Measurements from ENCODE around the gene DMBT1.

GRCh38 chr10:122592161-122592560 is 31.6 kb downstream of the DMBT1 start:
- TF ChIP-seq, protein P1, sequence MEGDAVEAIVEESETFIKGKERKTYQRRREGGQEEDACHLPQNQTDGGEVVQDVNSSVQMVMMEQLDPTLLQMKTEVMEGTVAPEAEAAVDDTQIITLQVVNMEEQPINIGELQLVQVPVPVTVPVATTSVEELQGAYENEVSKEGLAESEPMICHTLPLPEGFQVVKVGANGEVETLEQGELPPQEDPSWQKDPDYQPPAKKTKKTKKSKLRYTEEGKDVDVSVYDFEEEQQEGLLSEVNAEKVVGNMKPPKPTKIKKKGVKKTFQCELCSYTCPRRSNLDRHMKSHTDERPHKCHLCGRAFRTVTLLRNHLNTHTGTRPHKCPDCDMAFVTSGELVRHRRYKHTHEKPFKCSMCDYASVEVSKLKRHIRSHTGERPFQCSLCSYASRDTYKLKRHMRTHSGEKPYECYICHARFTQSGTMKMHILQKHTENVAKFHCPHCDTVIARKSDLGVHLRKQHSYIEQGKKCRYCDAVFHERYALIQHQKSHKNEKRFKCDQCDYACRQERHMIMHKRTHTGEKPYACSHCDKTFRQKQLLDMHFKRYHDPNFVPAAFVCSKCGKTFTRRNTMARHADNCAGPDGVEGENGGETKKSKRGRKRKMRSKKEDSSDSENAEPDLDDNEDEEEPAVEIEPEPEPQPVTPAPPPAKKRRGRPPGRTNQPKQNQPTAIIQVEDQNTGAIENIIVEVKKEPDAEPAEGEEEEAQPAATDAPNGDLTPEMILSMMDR (conservative IDR thresholded peaks at IDR 0.05 in 1 of 2, IDR thresholded peaks at IDR 0.05 in 1 of 2; ENCODE audit: extremely low read depth in 1 of 2, insufficient read depth in 1 of 2, low read depth in 1 of 2, low read length in 2 of 2) = no peak
- TF ChIP-seq EZH2 (IDR thresholded peaks at IDR 0.05; ENCODE audit: borderline replicate concordance, low read length) = no peak

Data from mammary epithelial cell (primary cell).